ENCODE data around the gene ASB8. TPM values are rescaled to one million over a fixed set of nuclear protein-coding genes. Genes with fewer than 3 reads are reported as not detected.
A peak's percentile ranks its signal among the peaks of the same experiment; 100 is the strongest.

The ASB8 gene
- total RNA-seq, 1 experiment from 2014 or later, result 19.2 TPM

GRCh38 chr12:48183091-48183875 is 26.0 kb upstream of the ASB8 start, which contains the start of gene CCDC184:
TSS of gene CCDC184 (plus strand) at chr12:48183644. CDS start at chr12:48184123, 479 bp downstream.
- Mint-ChIP-seq H3K27ac (ENCODE audit: unreplicated experiment) (peak within 1 kb of the TSS; percentile 30), H3K9me3 (ENCODE audit: low read depth, unreplicated experiment) (no peaks in the 10 kb centered on the region), H3K4me3 (ENCODE audit: low read depth, unreplicated experiment) (peak within 1 kb of the TSS; percentile 84), H3K27me3 (ENCODE audit: unreplicated experiment) (peaks cover 70% of the 10 kb centered on the region), H3K36me3 (ENCODE audit: insufficient read depth, unreplicated experiment) (peaks cover 17% of the 10 kb centered on the region), H3K4me1 (ENCODE audit: low read depth, unreplicated experiment) (peaks cover 10% of the 10 kb centered on the region)
- intact Hi-C loops (cut with micrococcal nuclease; ENCODE audit: unreplicated experiment), result loop anchor here (10.0 kb wide), 1 partner anchor 432 kb away; no protein-coding TSS in a partner anchor
- CTCF ChIA-PET, result interaction anchor here (0.5 kb wide), 1 partner anchor 8 kb away, joined by 6 read pairs; no protein-coding TSS in a partner anchor
- BruUV-seq (replicated peaks), result no TSS peak
- no peak for TF ChIP-seq CTCF (IDR thresholded peaks at IDR 0.05; ENCODE audit: unreplicated experiment)
- peak; percentile 55 for DNase-seq

- Mint-ChIP-seq H3K36me3 (ENCODE audit: insufficient read depth, unreplicated experiment) (peaks cover 17% of the 10 kb centered on the region), H3K27ac (ENCODE audit: unreplicated experiment) (no peak overlapping the region), H3K4me3 (ENCODE audit: low read depth, unreplicated experiment) (peak overlapping the region; percentile 84), H3K9me3 (ENCODE audit: low read depth, unreplicated experiment) (no peaks in the 10 kb centered on the region), H3K27me3 (ENCODE audit: unreplicated experiment) (peaks cover 76% of the 10 kb centered on the region), H3K4me1 (ENCODE audit: low read depth, unreplicated experiment) (peaks cover 10% of the 10 kb centered on the region)
- TF ChIP-seq CTCF (IDR thresholded peaks at IDR 0.05; ENCODE audit: unreplicated experiment), result no peak
- DNase-seq, result no peak
- intact Hi-C loops (cut with micrococcal nuclease; ENCODE audit: unreplicated experiment), result loop anchor here (10.0 kb wide), 1 partner anchor 432 kb away; no protein-coding TSS in a partner anchor
- BruUV-seq (replicated peaks), result no TSS peak
- CTCF ChIA-PET, result interaction anchor here (0.5 kb wide), 1 partner anchor 8 kb away, joined by 6 read pairs; no protein-coding TSS in a partner anchor
These were observed 25.3 kb upstream of the ASB8 start for GRCh38 chr12:48182631-48183030.

- Mint-ChIP-seq H3K27me3 (ENCODE audit: unreplicated experiment) (peaks cover 88% of the 10 kb centered on the region), H3K36me3 (ENCODE audit: insufficient read depth, unreplicated experiment) (peaks cover 14% of the 10 kb centered on the region), H3K4me3 (ENCODE audit: low read depth, unreplicated experiment) (no peak overlapping the region), H3K27ac (ENCODE audit: unreplicated experiment) (no peak overlapping the region), H3K9me3 (ENCODE audit: low read depth, unreplicated experiment) (no peaks in the 10 kb centered on the region), H3K4me1 (ENCODE audit: low read depth, unreplicated experiment) (peaks cover 11% of the 10 kb centered on the region)
- CTCF ChIA-PET, result no interaction called here
- BruUV-seq (replicated peaks), result no TSS peak
- TF ChIP-seq CTCF (IDR thresholded peaks at IDR 0.05; ENCODE audit: unreplicated experiment), result no peak
- no peak for DNase-seq
- intact Hi-C loops (cut with micrococcal nuclease; ENCODE audit: unreplicated experiment), result loop anchor here (10.0 kb wide), 1 partner anchor 434 kb away; no protein-coding TSS in a partner anchor
These were observed 23.7 kb upstream of the ASB8 start for GRCh38 chr12:48180857-48181495.

- no TSS peak for BruUV-seq (replicated peaks)
- Mint-ChIP-seq H3K27me3 (ENCODE audit: unreplicated experiment) (peaks cover 88% of the 10 kb centered on the region), H3K27ac (ENCODE audit: unreplicated experiment) (no peak overlapping the region), H3K4me3 (ENCODE audit: low read depth, unreplicated experiment) (no peak overlapping the region), H3K36me3 (ENCODE audit: insufficient read depth, unreplicated experiment) (peaks cover 9% of the 10 kb centered on the region), H3K9me3 (ENCODE audit: low read depth, unreplicated experiment) (no peaks in the 10 kb centered on the region), H3K4me1 (ENCODE audit: low read depth, unreplicated experiment) (peaks cover 11% of the 10 kb centered on the region)
- no peak for DNase-seq
- CTCF ChIA-PET, result no interaction called here
- no peak for TF ChIP-seq CTCF (IDR thresholded peaks at IDR 0.05; ENCODE audit: unreplicated experiment)
- intact Hi-C loops (cut with micrococcal nuclease; ENCODE audit: unreplicated experiment), result loop anchor here (10.0 kb wide), 1 partner anchor 434 kb away; no protein-coding TSS in a partner anchor
These were observed 23.1 kb upstream of the ASB8 start for GRCh38 chr12:48180424-48180823.

Measured in Calu3 (cell line).